ENCODE measurements around the gene PUS1. TPM values are rescaled to one million over a fixed set of nuclear protein-coding genes. Genes with fewer than 3 reads are reported as not detected.
A peak's percentile ranks its signal among the peaks of the same experiment; 100 is the strongest.

Gene PUS1
- total and polyA plus RNA-seq, 9 of the 15 experiments (the other 6 are each of a cell fraction or from before 2014, with no cell fraction given): 1.9 to 90.8 (median 30.0) TPM

DNA sequence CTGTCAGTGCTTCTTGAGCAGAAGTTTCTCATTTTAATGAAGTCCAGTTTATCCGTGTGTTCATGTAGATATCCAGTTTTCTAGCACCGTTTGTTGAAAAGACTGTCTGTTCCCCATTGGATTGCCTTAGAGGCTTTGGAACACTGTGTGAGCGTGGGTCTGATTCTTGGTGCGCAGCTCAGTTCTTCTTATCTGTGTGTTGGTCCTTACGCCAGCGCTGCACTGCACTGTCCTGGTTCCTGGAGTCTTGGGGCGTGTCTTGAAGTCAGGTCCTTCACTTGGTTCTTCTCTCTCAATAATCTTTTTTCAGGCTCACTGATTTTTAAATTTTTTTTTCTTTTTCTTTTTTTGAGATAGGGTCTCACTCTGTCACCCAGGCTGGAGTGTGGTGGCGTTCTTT is 46.2 kb downstream of the PUS1 start:
- ChIA-PET POLR2A (interaction anchor here (0.6 to 3.0 kb wide), 2 partner anchors 12 to 24 kb away, joined by 3 to 9 read pairs; no protein-coding TSS in a partner anchor), CTCF (ENCODE audit: low intra/inter-chr PET ratio) (no interaction called here)
- 40% methylated on average over 8 of the region's 8 CpGs for WGBS (ENCODE audit: insufficient coverage, low coverage, missing lambda C conversion rate)
- in situ Hi-C loops (cut with MboI): no loop called here
- TF ChIP-seq ZNF696 (CRISPR knock-in tag; conservative IDR thresholded peaks at IDR 0.05) (no peak), NRF1 (conservative IDR thresholded peaks at IDR 0.05 in 1 of 2, IDR thresholded peaks at IDR 0.05 in 1 of 2) (peak in 1 of 2 experiments; percentile 49; a peak in 3 of 4 replicates)
- FAIRE-seq (peak; percentile 37), DNase-seq (ENCODE audit: extremely low read depth in 1 of 4, low spot score in 3 of 4) (peak in 1 of 4 experiments; percentile 46), ATAC-seq (peak; percentile 88)
- Histone ChIP-seq H3K27me3 (ENCODE audit: control insufficient read depth in 2 of 2, insufficient read depth in 2 of 2, low read length in 2 of 2) (no peaks in the 10 kb centered on the region), H3K79me2 (ENCODE audit: control insufficient read depth, insufficient read depth, low read length) (peaks cover 92% of the 10 kb centered on the region), H4K20me1 (replicated peaks; ENCODE audit: control insufficient read depth, insufficient read depth, low read length) (peaks cover 4% of the 10 kb centered on the region; the same call in 1 of the 2 replicates), H3K4me3 (no peak overlapping the region), H3K9me3 (replicated peaks; ENCODE audit: control insufficient read depth, insufficient read depth, low read depth, low read length) (no peaks in the 10 kb centered on the region), H3K36me3 (ENCODE audit: control insufficient read depth, insufficient read depth, low read length) (peaks cover 29% of the 10 kb centered on the region; the same call in 2 of the 3 replicates), H3K27ac (ENCODE audit: extremely low read depth, low read depth, low read length) (no peak overlapping the region), H3K9me1 (ENCODE audit: control insufficient read depth, insufficient read depth, low read length) (no peaks in the 10 kb centered on the region), H3K9ac (ENCODE audit: insufficient read depth in 1 of 2, low read depth in 2 of 2, low read length in 2 of 2) (peak overlapping the region in 1 of 2 experiments; percentile 77; a peak in 2 of 4 replicates), H3K4me1 (replicated peaks in 1 of 2; ENCODE audit: control insufficient read depth in 2 of 2, insufficient read depth in 2 of 2, low read length in 2 of 2) (peaks cover 0 to 11% of the 10 kb centered on the region in 2 experiments; a peak in 3 of 5 replicates), H3K4me2 (ENCODE audit: insufficient read depth, low read length) (no peak overlapping the region), H2AFZ (ENCODE audit: low read depth, low read length) (no peak overlapping the region)
- intact Hi-C loops (cut with micrococcal nuclease): no loop called here
- BruUV-seq (replicated peaks): no TSS peak

GRCh38 chr12:131979606-131980005 is 50.5 kb downstream of the PUS1 start:
- Histone ChIP-seq H3K4me2 (ENCODE audit: insufficient read depth, low read length) (no peak overlapping the region), H3K9ac (ENCODE audit: insufficient read depth in 1 of 2, low read depth in 2 of 2, low read length in 2 of 2) (peak overlapping the region in 1 of 2 experiments; percentile 53; a peak in 1 of 4 replicates), H3K4me3 (no peak overlapping the region), H3K9me3 (replicated peaks; ENCODE audit: control insufficient read depth, insufficient read depth, low read depth, low read length) (no peaks in the 10 kb centered on the region), H3K27me3 (ENCODE audit: control insufficient read depth in 2 of 2, insufficient read depth in 2 of 2, low read length in 2 of 2) (no peaks in the 10 kb centered on the region), H3K36me3 (ENCODE audit: control insufficient read depth, insufficient read depth, low read length) (peaks cover 61% of the 10 kb centered on the region; the same call in 2 of the 3 replicates), H4K20me1 (replicated peaks; ENCODE audit: control insufficient read depth, insufficient read depth, low read length) (peaks cover 4% of the 10 kb centered on the region; the same call in 1 of the 2 replicates), H3K4me1 (replicated peaks in 1 of 2; ENCODE audit: control insufficient read depth in 2 of 2, insufficient read depth in 2 of 2, low read length in 2 of 2) (peaks cover 0 to 11% of the 10 kb centered on the region in 2 experiments; a peak in 3 of 5 replicates), H2AFZ (ENCODE audit: low read depth, low read length) (no peak overlapping the region), H3K9me1 (ENCODE audit: control insufficient read depth, insufficient read depth, low read length) (no peaks in the 10 kb centered on the region), H3K79me2 (ENCODE audit: control insufficient read depth, insufficient read depth, low read length) (peaks cover 59% of the 10 kb centered on the region), H3K27ac (ENCODE audit: extremely low read depth, low read depth, low read length) (no peak overlapping the region)
- ATAC-seq: no peak
- ChIA-PET POLR2A (interaction anchor here (0.8 to 1.5 kb wide), 3 partner anchors 10 to 24 kb away, joined by 3 to 4 read pairs (median 4); no protein-coding TSS in a partner anchor), CTCF (ENCODE audit: low intra/inter-chr PET ratio) (interaction anchor here (1.1 kb wide), 1 partner anchor 144 kb away, joined by 4 read pairs; no protein-coding TSS in a partner anchor)
- intact Hi-C loops (cut with micrococcal nuclease): no loop called here
- no TSS peak for BruUV-seq (replicated peaks)
- no peak for FAIRE-seq
- DNase-seq (ENCODE audit: extremely low read depth in 1 of 4, low spot score in 3 of 4): no peak
- in situ Hi-C loops (cut with MboI): no loop called here
- 89% methylated on average over 10 of the region's 12 CpGs for WGBS (ENCODE audit: insufficient coverage, low coverage, missing lambda C conversion rate)
- TF ChIP-seq, protein P1, sequence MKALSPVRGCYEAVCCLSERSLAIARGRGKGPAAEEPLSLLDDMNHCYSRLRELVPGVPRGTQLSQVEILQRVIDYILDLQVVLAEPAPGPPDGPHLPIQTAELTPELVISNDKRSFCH (CRISPR knock-in tag; IDR thresholded peaks at IDR 0.05): no peak
- TF ChIP-seq, protein P1 (tag; IDR thresholded peaks at IDR 0.05): no peak
- no peak for TF ChIP-seq HMGN3 (IDR thresholded peaks at IDR 0.05; ENCODE audit: borderline replicate concordance, extremely low read depth, insufficient read length, low read depth, low read length)
- no peak for TF ChIP-seq GTF2A2 (tag; IDR thresholded peaks at IDR 0.05)
- no peak for TF ChIP-seq ELF1 (tag; IDR thresholded peaks at IDR 0.05)
- no peak for TF ChIP-seq ZNF23 (CRISPR knock-in tag; IDR thresholded peaks at IDR 0.05)
- TF ChIP-seq ERF (CRISPR knock-in tag; IDR thresholded peaks at IDR 0.05): no peak
- no peak for TF ChIP-seq ZNF551 (CRISPR knock-in tag; IDR thresholded peaks at IDR 0.05)
- no peak for TF ChIP-seq MYBL2 (IDR thresholded peaks at IDR 0.05; ENCODE audit: low read depth)
- TF ChIP-seq MYBL2 (CRISPR knock-in tag; IDR thresholded peaks at IDR 0.05; ENCODE audit: borderline replicate concordance): no peak
- TF ChIP-seq, protein P2, sequence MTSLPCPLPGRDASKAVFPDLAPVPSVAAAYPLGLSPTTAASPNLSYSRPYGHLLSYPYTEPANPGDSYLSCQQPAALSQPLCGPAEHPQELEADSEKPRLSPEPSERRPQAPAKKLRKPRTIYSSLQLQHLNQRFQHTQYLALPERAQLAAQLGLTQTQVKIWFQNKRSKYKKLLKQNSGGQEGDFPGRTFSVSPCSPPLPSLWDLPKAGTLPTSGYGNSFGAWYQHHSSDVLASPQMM (CRISPR knock-in tag; IDR thresholded peaks at IDR 0.05): no peak
